A549 (cell line): Measurements from ENCODE around the gene KRTAP4-12. TPM values are rescaled to one million over a fixed set of nuclear protein-coding genes. Genes with fewer than 3 reads are reported as not detected.

ENCODE experiments used
- ATAC-seq, 2 experiments: fragments of 200-7000 bp in 1 of 2; fragments of >200 bp in 1 of 2; cut with Nextera tagmentation in 1 of 2; cut with Tn5 transposase in 1 of 2; 3 replicates each; pipeline versions ENCODE4 v1.8.0 to v1.9.1; 2018 to 2020; ENCODE audit warnings: mild to moderate bottlenecking in 1 of 2, moderate library complexity in 1 of 2
- CTCF ChIA-PET: fragments of 300-600 bp; sonication (Branson Sonifier 250); formaldehyde crosslinking; extraction: SDS; loops from one replicate; lab custom pipeline; 2021; ENCODE audit warnings: antibody characterized with exemption, inconsistent platforms; lab: Yijun Ruan, JAX
- POLR2A ChIA-PET: fragments of 350-600 bp; formaldehyde crosslinking; extraction: SDS; loops from one replicate; lab custom pipeline; 2021; ENCODE audit warnings: antibody characterized with exemption, inconsistent platforms; lab: Yijun Ruan, JAX
- DNase-seq, 2 experiments: peaks; one replicate each; pipeline versions ENCODE4 v3.0.0 to v3.0.0-alpha.2; 2011 to 2016; ENCODE audit warnings: low read depth in 1 of 2, low spot score in 1 of 2
- FAIRE-seq: peaks from 2 replicates; lab custom pipeline; 2011; peaks lifted over from hg19 to GRCh38; lab: Jason Lieb, UNC
- H3K27ac ChIP-seq, 2 experiments: fragments of >200 bp; sonication (Bioruptor Twin); formaldehyde crosslinking; 3 replicates each; pipeline ENCODE4 v1.5.1; 2016 to 2017
- H3K4me1 ChIP-seq: fragments of >200 bp; sonication (Bioruptor Twin); formaldehyde crosslinking; 3 replicates; pipeline ENCODE4 v1.6.1; 2016
- H3K4me2 ChIP-seq: fragments of >200 bp; sonication (Bioruptor Twin); formaldehyde crosslinking; 3 replicates; pipeline ENCODE4 v1.6.1; 2016
- H3K4me3 ChIP-seq: fragments of >200 bp; sonication (Bioruptor Twin); formaldehyde crosslinking; 3 replicates; pipeline ENCODE4 v1.5.1; 2016
- H3K9me3 ChIP-seq: fragments of >200 bp; sonication (Bioruptor Twin); formaldehyde crosslinking; 3 replicates; pipeline ENCODE4 v1.6.1; 2016
- ATOH8 ChIP-seq: fragments of 250-450 bp; sonication (Bioruptor Pico); IDR thresholded peaks from 2 replicates; pipeline ENCODE4 v1.5.0; 2020; ENCODE audit warnings: low read depth, mild to moderate bottlenecking, moderate library complexity
- CBX2 ChIP-seq: fragments of 200-600 bp; sonication (generic); IDR thresholded peaks from 2 replicates; pipeline ENCODE4 v1.6.1; 2016; ENCODE audit warnings: low read depth, mild to moderate bottlenecking, borderline replicate concordance
- CEBPB ChIP-seq, 2 experiments: fragments of >200 bp in 1 of 2; sonication (Bioruptor Twin) in 1 of 2; formaldehyde crosslinking in 1 of 2; IDR thresholded peaks; 2 replicates each; pipeline ENCODE4 v1.6.1; 2012 to 2016
- EHF ChIP-seq: fragments of 250-450 bp; sonication (Bioruptor Pico); IDR thresholded peaks from 2 replicates; pipeline ENCODE4 v1.5.0; 2020; ENCODE audit warnings: mild to moderate bottlenecking
- EHMT2 ChIP-seq: fragments of 200-600 bp; sonication (generic); IDR thresholded peaks from 2 replicates; pipeline ENCODE4 v1.6.1; 2016; ENCODE audit warnings: antibody characterized with exemption, low read depth, mild to moderate bottlenecking, moderate library complexity
- EP300 ChIP-seq, 2 experiments: fragments of >200 bp; sonication (Bioruptor Twin); formaldehyde crosslinking; IDR thresholded peaks; 2 replicates in 1 of 2; 3 replicates in 1 of 2; pipeline ENCODE4 v1.6.1; 2016 to 2017
- FOSL2 ChIP-seq, 2 experiments: fragments of 450-650 bp in 1 of 2; fragments of >200 bp in 1 of 2; sonication (Bioruptor Twin) in 1 of 2; formaldehyde crosslinking; IDR thresholded peaks; 2 replicates each; pipeline versions ENCODE4 v1.5.0 to v1.6.1; 2016 to 2020; ENCODE audit warnings: mild to moderate bottlenecking in 1 of 2, moderate library complexity in 1 of 2
- GATA3 ChIP-seq: IDR thresholded peaks from 2 replicates; pipeline ENCODE4 v1.6.1; 2012; ENCODE audit warnings: borderline replicate concordance
- HOXA7 ChIP-seq: fragments of 250-450 bp; sonication (Bioruptor Pico); IDR thresholded peaks from 2 replicates; pipeline ENCODE4 v1.5.0; 2020; ENCODE audit warnings: mild to moderate bottlenecking, moderate library complexity
- HOXB13 ChIP-seq: fragments of 250-450 bp; sonication (Bioruptor Pico); IDR thresholded peaks from 2 replicates; pipeline ENCODE4 v1.5.0; 2020; ENCODE audit warnings: low read depth, mild to moderate bottlenecking, moderate library complexity
- JUN ChIP-seq, 2 experiments: fragments of >200 bp; sonication (Bioruptor Twin); formaldehyde crosslinking; IDR thresholded peaks; 2 replicates in 1 of 2; 3 replicates in 1 of 2; pipeline ENCODE4 v1.6.1; 2016 to 2017
- MAX ChIP-seq: IDR thresholded peaks from 2 replicates; pipeline ENCODE4 v1.6.1; 2012
- RAD21 ChIP-seq, 2 experiments: fragments of >200 bp in 1 of 2; sonication (Bioruptor Twin) in 1 of 2; formaldehyde crosslinking in 1 of 2; IDR thresholded peaks in 1 of 2; conservative IDR thresholded peaks in 1 of 2; 2 replicates in 1 of 2; 3 replicates in 1 of 2; pipeline ENCODE4 v1.6.1; 2012 to 2018; ENCODE audit warnings: inconsistent platforms in 1 of 2
- RARB ChIP-seq: fragments of 250-450 bp; sonication (Bioruptor Pico); IDR thresholded peaks from 2 replicates; pipeline ENCODE4 v1.8.0; 2021; ENCODE audit warnings: mild to moderate bottlenecking, moderate library complexity
- RCOR1 ChIP-seq: fragments of 150-350 bp; IDR thresholded peaks from 2 replicates; pipeline ENCODE4 v1.6.1; 2014; ENCODE audit warnings: antibody characterized with exemption, low read length, low read depth
- REST ChIP-seq: fragments of 200-600 bp; sonication (generic); IDR thresholded peaks from 2 replicates; pipeline ENCODE4 v1.6.1; 2016; ENCODE audit warnings: antibody characterized with exemption, mild to moderate bottlenecking, moderate library complexity
- RFX5 ChIP-seq: fragments of 450-650 bp; IDR thresholded peaks from 2 replicates; pipeline ENCODE4 v1.7.1; 2014; ENCODE audit warnings: antibody characterized with exemption, mild to moderate bottlenecking, moderate library complexity
- RNF2 ChIP-seq: fragments of 200-600 bp; sonication (generic); IDR thresholded peaks from 2 replicates; pipeline ENCODE4 v1.6.1; 2016; ENCODE audit warnings: low read depth, mild to moderate bottlenecking, antibody characterized with exemption, moderate library complexity, borderline replicate concordance
- SMC3 ChIP-seq: fragments of >200 bp; sonication (Bioruptor Twin); formaldehyde crosslinking; IDR thresholded peaks from 3 replicates; pipeline ENCODE4 v1.6.1; 2018; ENCODE audit warnings: inconsistent platforms
- TFCP2L1 ChIP-seq: fragments of 250-450 bp; sonication (Bioruptor Pico); IDR thresholded peaks from 2 replicates; pipeline ENCODE4 v1.5.0; 2021; ENCODE audit warnings: mild to moderate bottlenecking
- TP53 ChIP-seq: fragments of 250-450 bp; sonication (Bioruptor Pico); IDR thresholded peaks from 2 replicates; pipeline ENCODE4 v1.5.0; 2021; ENCODE audit warnings: mild to moderate bottlenecking, moderate library complexity
- USF2 ChIP-seq: fragments of 450-650 bp; IDR thresholded peaks from 2 replicates; pipeline ENCODE4 v1.6.1; 2014; ENCODE audit warnings: antibody characterized with exemption
- ZFP36 ChIP-seq: fragments of 450-650 bp; IDR thresholded peaks from 2 replicates; pipeline ENCODE4 v1.6.1; 2014; ENCODE audit warnings: borderline replicate concordance; ENCODE audit not compliant: partially characterized antibody
- WGBS: methylation state at CpG from one replicate; pipeline ENCODE4 v1.1.6; 2017; ENCODE audit errors: missing lambda C conversion rate; 5-methylcytosine and 5-hydroxymethylcytosine counted together
- polyA plus RNA-seq, 4 experiments: library from polyadenylated mRNA; depleted of rRNA in 3 of 4; stranded (reverse); fragments of >200 nt; fragmentation: RNase III in 1 of 4; extraction: RNeasy Plus Mini Kit Qiagen cat#74134 plus additional on column Dnase treatment in 1 of 4; gene quantifications; 2 replicates in 3 of 4; 3 replicates in 1 of 4; pipeline ENCODE4 v1.2.3, GENCODE V29; 2011 to 2017

The KRTAP4-12 gene
- polyA plus RNA-seq, 2 of the 4 experiments (the other 2 are of a cell fraction) = not detected

- no peak for TF ChIP-seq FOSL2 (IDR thresholded peaks at IDR 0.05)
- TF ChIP-seq FOSL2 (CRISPR knock-in tag; IDR thresholded peaks at IDR 0.05) = no peak
- TF ChIP-seq RCOR1 = no peak
- TF ChIP-seq, all 56 proteins: peak for 0
These were observed 44.1 kb upstream of the KRTAP4-12 start, which contains the start of gene KRTAP4-3 (continued) for GRCh38 chr17:41168121-41168520.

GRCh38 chr17:41167561-41167960 is 43.6 kb upstream of the KRTAP4-12 start:
- no peak overlapping the region for H3K27ac ChIP-seq
- ATAC-seq = no peak
- CTCF ChIA-PET = interaction anchor here (0.9 kb wide), 2 partner anchors 11 to 109 kb away, joined by 3 read pairs; no protein-coding TSS in a partner anchor
- POLR2A ChIA-PET = no interaction called here
- 74% methylated on average over 7 of the region's 7 CpGs for WGBS
- no peak overlapping the region for H3K4me2 ChIP-seq
- no peaks in the 10 kb centered on the region for H3K9me3 ChIP-seq
- H3K4me3 ChIP-seq = no peak overlapping the region
- no peak for TF ChIP-seq TFCP2L1 (CRISPR knock-in tag)
- no peak for TF ChIP-seq EP300 (IDR thresholded peaks at IDR 0.05)
- no peak for TF ChIP-seq USF2
- no peak for TF ChIP-seq ZFP36
- TF ChIP-seq RAD21 (conservative IDR thresholded peaks at IDR 0.05 in 1 of 2, IDR thresholded peaks at IDR 0.05 in 1 of 2) = no peak
- no peak for TF ChIP-seq RFX5
- no peak for TF ChIP-seq CBX2
- no peak for TF ChIP-seq JUN (IDR thresholded peaks at IDR 0.05)
- no peak for TF ChIP-seq HOXA7 (CRISPR knock-in tag)
- no peak for TF ChIP-seq GATA3
- no peak for TF ChIP-seq CEBPB (IDR thresholded peaks at IDR 0.05)
- TF ChIP-seq HOXB13 (CRISPR knock-in tag) = no peak
- TF ChIP-seq, all 56 proteins: peak for 0
- H3K4me1 ChIP-seq = 0 out of 3 replicates have a peak, but pooled peaks cover 4% of the 10 kb centered on the region
- DNase-seq (no peak), FAIRE-seq (no peak)

- WGBS = 32% methylated on average over 7 of the region's 7 CpGs
- FAIRE-seq = peak; percentile 7
- POLR2A ChIA-PET = no interaction called here
- H3K9me3 ChIP-seq = no peaks in the 10 kb centered on the region
- TF ChIP-seq RFX5 (no peak), GATA3 (no peak), USF2 (no peak), TFCP2L1 (CRISPR knock-in tag) (no peak), EHMT2 (no peak), CBX2 (no peak), JUN (IDR thresholded peaks at IDR 0.05) (no peak), RNF2 (no peak), RARB (CRISPR knock-in tag) (no peak), TP53 (CRISPR knock-in tag) (no peak), ATOH8 (CRISPR knock-in tag) (no peak), SMC3 (no peak), EHF (CRISPR knock-in tag) (no peak), ZFP36 (no peak), REST (no peak), MAX (no peak)
- TF ChIP-seq, all 56 proteins: peak for 0
- Histone ChIP-seq H3K4me2 (peak overlapping the region; percentile 26; the same call in 2 of the 3 replicates), H3K27ac (no peak overlapping the region), H3K4me1 (0 out of 3 replicates have a peak, but pooled peaks cover 4% of the 10 kb centered on the region), H3K4me3 (no peak overlapping the region)
- CTCF ChIA-PET = interaction anchor here (1.5 kb wide), 1 partner anchor 396 kb away, joined by 3 read pairs; no protein-coding TSS in a partner anchor
- DNase-seq = no peak
- ATAC-seq = peak in 1 of 2 experiments; percentile 32; a peak in 1 of 6 replicates
These were observed 39.8 kb upstream of the KRTAP4-12 start for GRCh38 chr17:41163828-41164227.
